OCI-LY7 (cell line): ENCODE results near the gene TMTC2. TPM values are rescaled to one million over a fixed set of nuclear protein-coding genes. Genes with fewer than 3 reads are reported as not detected.

Experiments
- BruUV-seq: library from RNA; stranded (reverse); fragments of 400-500 nt; replicated peaks from 2 replicates; lab custom pipeline; 2021; lab: Mats Ljungman, UMichigan
- CTCF ChIA-PET: fragments of 300-600 bp; sonication (Branson Sonifier 250); formaldehyde crosslinking; loops from one replicate; lab custom pipeline; 2022; ENCODE audit warnings: antibody characterized with exemption; ENCODE audit not compliant: unreplicated experiment; lab: Charles Lee
- POLR2A ChIA-PET: fragments of 300-600 bp; sonication (Branson Sonifier 250); formaldehyde crosslinking; loops from one replicate; lab custom pipeline; 2022; ENCODE audit warnings: antibody characterized with exemption; lab: Charles Lee
- DNase-seq: peaks from one replicate; pipeline ENCODE4 v3.0.0-alpha.2; 2015; ENCODE audit warnings: low spot score
- H2AFZ ChIP-seq: fragments of 200-600 bp; sonication (generic), shearing (Covaris generic); 2 replicates; pipeline ENCODE4 v1.6.1; 2014; ENCODE audit warnings: mild to moderate bottlenecking, antibody characterized with exemption, low read length, moderate library complexity
- H3K27ac ChIP-seq: fragments of 200-600 bp; sonication (generic); 2 replicates; pipeline ENCODE4 v1.5.1; 2014; ENCODE audit warnings: mixed run types, low read depth, mild to moderate bottlenecking, moderate library complexity, low read length, inconsistent platforms; ENCODE audit not compliant: poor library complexity, severe bottlenecking
- H3K36me3 ChIP-seq: fragments of 200-600 bp; sonication (generic); 2 replicates; pipeline ENCODE4 v1.6.1; 2014; ENCODE audit warnings: mild to moderate bottlenecking, antibody characterized with exemption, low read length, moderate library complexity, mixed read lengths; ENCODE audit not compliant: insufficient read depth
- H3K4me1 ChIP-seq: fragments of 200-600 bp; sonication (generic); 2 replicates; pipeline ENCODE4 v1.5.1; 2014; ENCODE audit warnings: mild to moderate bottlenecking, low read length; ENCODE audit not compliant: insufficient read depth, poor library complexity, severe bottlenecking
- H3K4me2 ChIP-seq: fragments of 200-600 bp; sonication (generic); 2 replicates; pipeline ENCODE4 v1.6.1; 2014; ENCODE audit warnings: mild to moderate bottlenecking, low read length
- H3K4me3 ChIP-seq: fragments of 200-600 bp; sonication (generic); 2 replicates; pipeline ENCODE4 v1.5.1; 2014; ENCODE audit warnings: mild to moderate bottlenecking, low read depth, low read length; ENCODE audit not compliant: poor library complexity, severe bottlenecking
- H3K79me2 ChIP-seq: fragments of 200-600 bp; sonication (generic); 2 replicates; pipeline ENCODE4 v1.6.1; 2016; ENCODE audit warnings: low read depth, mild to moderate bottlenecking, low read length, moderate library complexity, mixed read lengths; ENCODE audit not compliant: insufficient read depth
- H3K9me2 ChIP-seq: fragments of 200-600 bp; sonication (generic); 2 replicates; pipeline ENCODE4 v1.6.1; 2016; ENCODE audit warnings: mild to moderate bottlenecking, low read length, mixed read lengths; ENCODE audit not compliant: insufficient read depth
- H3K9me3 ChIP-seq: fragments of 200-600 bp; sonication (generic); 2 replicates; pipeline ENCODE4 v1.6.1; 2014; ENCODE audit warnings: mild to moderate bottlenecking, mixed run types, low read length, mixed read lengths
- H4K20me1 ChIP-seq: fragments of 200-600 bp; sonication (generic); 2 replicates; pipeline ENCODE4 v1.6.1; 2014; ENCODE audit warnings: mild to moderate bottlenecking, antibody characterized with exemption, low read length, moderate library complexity, mixed read lengths; ENCODE audit not compliant: insufficient read depth
- CTCF ChIP-seq: fragments of 200-600 bp; sonication (generic); conservative IDR thresholded peaks from 2 replicates; pipeline ENCODE4 v1.5.1; 2014; ENCODE audit warnings: mild to moderate bottlenecking, antibody characterized with exemption, low read length, moderate library complexity, mixed read lengths
- EZH2phosphoT487 ChIP-seq: fragments of 200-600 bp; sonication (generic); IDR thresholded peaks from 2 replicates; pipeline ENCODE4 v1.6.1; 2018; ENCODE audit warnings: low read depth, borderline replicate concordance, mild to moderate bottlenecking, mixed run types, antibody characterized with exemption, low read length, moderate library complexity, mixed read lengths
- intact Hi-C: fragments of 100-400 bp; cut with micrococcal nuclease; formaldehyde crosslinking; loops from one replicate; pipeline ENCODE4 v1.10.0; 2022; ENCODE audit not compliant: unreplicated experiment
- total RNA-seq, 2 experiments: library from RNA; depleted of rRNA in 1 of 2; stranded (reverse); fragments of >200 nt in 1 of 2; shearing (Covaris generic) in 1 of 2; gene quantifications; 2 replicates each; pipeline ENCODE4 v1.2.3, GENCODE V29; 2014 to 2022

Gene TMTC2
- total RNA-seq, 2 experiments from 2014 or later: 5.6 to 8.1 TPM

DNA sequence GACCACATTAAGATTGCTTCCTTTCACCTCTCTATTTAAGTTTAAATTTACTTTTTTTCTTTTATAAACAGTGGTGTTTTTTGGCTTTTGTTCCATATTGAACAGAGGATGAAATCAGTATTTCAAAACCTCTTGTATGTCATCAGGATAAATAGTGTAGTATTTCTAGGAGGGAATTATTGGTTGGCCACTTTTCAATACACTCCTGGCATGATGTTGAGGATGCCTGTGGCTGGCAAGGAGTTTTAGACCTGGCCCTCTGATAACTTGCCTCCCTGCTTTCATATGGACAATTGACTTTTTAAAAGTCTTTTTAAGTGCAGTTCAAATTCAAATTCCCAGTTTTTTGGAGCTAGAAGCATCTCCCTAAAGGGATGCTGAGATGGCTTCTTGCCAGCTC, 9.8 kb downstream of the TMTC2 start:
- H2AFZ ChIP-seq: no peak overlapping the region
- ChIA-PET POLR2A (interaction anchor here (0.7 to 1.7 kb wide), 2 partner anchors 10 to 230 kb away, joined by 4 to 6 read pairs; partner anchors contain the start of gene TMTC2), CTCF (interaction anchor here (1.1 kb wide), 1 partner anchor 11 kb away, joined by 3 read pairs; no protein-coding TSS in a partner anchor)
- intact Hi-C loops: no loop called here
- no peaks in the 10 kb centered on the region; the same call in 1 of the 2 replicates for H3K79me2 ChIP-seq
- no peak overlapping the region for H3K4me2 ChIP-seq
- no peaks in the 10 kb centered on the region for H4K20me1 ChIP-seq
- TF ChIP-seq EZH2phosphoT487 (no peak), CTCF (no peak)
- peaks cover 8% of the 10 kb centered on the region; the same call in 1 of the 2 replicates for H3K36me3 ChIP-seq
- no peak overlapping the region for H3K4me3 ChIP-seq
- H3K27ac ChIP-seq: no peak overlapping the region
- no peaks in the 10 kb centered on the region for H3K9me3 ChIP-seq
- BruUV-seq: no TSS peak
- H3K9me2 ChIP-seq: no peaks in the 10 kb centered on the region
- no peaks in the 10 kb centered on the region for H3K4me1 ChIP-seq
- DNase-seq: no peak

DNA sequence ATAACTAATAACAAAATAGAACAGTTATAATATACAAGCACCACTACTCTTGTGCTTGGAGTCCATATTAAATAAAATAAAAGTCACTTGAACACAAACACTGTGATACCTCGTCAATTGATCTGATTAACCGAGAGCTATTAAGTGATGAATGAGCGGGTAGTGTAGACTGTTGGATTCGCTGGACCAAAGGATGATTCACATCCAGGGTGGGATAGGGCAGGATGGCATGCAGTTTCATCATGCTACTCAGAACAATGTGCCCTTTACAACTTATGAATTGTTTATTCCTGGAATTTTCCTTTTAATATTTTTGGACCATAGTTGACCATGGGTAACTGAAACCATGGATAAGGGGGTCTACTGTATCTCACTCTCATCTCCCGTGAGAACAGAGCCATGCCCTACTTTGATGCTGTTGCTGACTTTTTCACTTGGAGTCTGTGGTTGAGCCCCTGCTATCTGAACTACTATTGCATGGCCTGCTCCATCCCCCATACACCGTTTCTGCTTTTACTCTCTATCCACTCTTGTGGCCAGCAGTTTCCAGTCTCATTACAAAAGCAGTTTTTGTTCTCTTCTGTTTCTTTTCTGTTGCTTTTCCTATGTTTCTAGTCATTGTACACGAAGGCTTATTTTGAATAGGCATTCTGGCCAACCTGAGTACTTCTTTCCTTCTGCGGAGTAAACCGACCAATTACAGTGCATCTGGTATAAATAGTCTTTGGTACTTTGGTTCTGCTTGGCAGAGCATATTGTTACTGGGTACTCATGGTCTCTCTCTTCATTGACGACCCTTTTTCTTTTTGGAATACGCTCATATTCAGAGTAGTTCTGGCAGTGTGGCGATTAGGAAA, 12.2 kb downstream of the TMTC2 start:
- ChIA-PET CTCF (no interaction called here), POLR2A (interaction anchor here (0.6 kb wide), 2 partner anchors 12 to 231 kb away, joined by 3 to 4 read pairs; no protein-coding TSS in a partner anchor)
- no TSS peak for BruUV-seq
- no peaks in the 10 kb centered on the region for H4K20me1 ChIP-seq
- H3K36me3 ChIP-seq: no peaks in the 10 kb centered on the region
- no peak overlapping the region for H2AFZ ChIP-seq
- no peak overlapping the region for H3K27ac ChIP-seq
- no peaks in the 10 kb centered on the region for H3K9me2 ChIP-seq
- TF ChIP-seq EZH2phosphoT487 (no peak), CTCF (no peak)
- intact Hi-C loops: no loop called here
- no peak for DNase-seq
- H3K4me1 ChIP-seq: no peaks in the 10 kb centered on the region
- no peak overlapping the region for H3K4me2 ChIP-seq
- H3K9me3 ChIP-seq: no peaks in the 10 kb centered on the region
- no peaks in the 10 kb centered on the region; the same call in 1 of the 2 replicates for H3K79me2 ChIP-seq
- no peak overlapping the region for H3K4me3 ChIP-seq

- intact Hi-C loops: no loop called here
- Histone ChIP-seq H3K9me3 (no peaks in the 10 kb centered on the region), H3K9me2 (no peaks in the 10 kb centered on the region), H3K4me3 (no peak overlapping the region), H3K4me2 (no peak overlapping the region), H2AFZ (no peak overlapping the region), H3K4me1 (no peaks in the 10 kb centered on the region), H3K27ac (no peak overlapping the region), H3K79me2 (no peaks in the 10 kb centered on the region), H4K20me1 (no peaks in the 10 kb centered on the region), H3K36me3 (no peaks in the 10 kb centered on the region)
- TF ChIP-seq EZH2phosphoT487 (no peak), CTCF (no peak)
- POLR2A ChIA-PET: interaction anchor here (1.4 kb wide), 1 partner anchor 19 kb away, joined by 3 read pairs; the partner anchor contains the start of gene TMTC2
- DNase-seq: no peak
- CTCF ChIA-PET: no interaction called here
- no TSS peak for BruUV-seq
Observed at GRCh38 chr12:82705774-82706173, 19.1 kb downstream of the TMTC2 start.
